Gastroesophageal sphincter (tissue), 3 donors: ENCODE results near the gene RNF44.

Experiments
- EP300 ChIP-seq: sonication (generic); formaldehyde crosslinking; IDR thresholded peaks from one replicate; pipeline ENCODE4 v1.6.1; 2017; ENCODE audit warnings: antibody characterized with exemption, mild to moderate bottlenecking
- POLR2A ChIP-seq, 2 donors: fragments of 450-650 bp; IDR thresholded peaks; one replicate each; pipeline ENCODE4 v1.6.1; 2017; ENCODE audit warnings: antibody characterized with exemption in 2 of 2, mild to moderate bottlenecking in 2 of 2, moderate library complexity in 1 of 2
- TF ChIP-seq, protein P1 (sequence below), 4 experiments: fragments of 200-600 bp in 2 of 4; fragments of 450-650 bp in 2 of 4; sonication (generic) in 1 of 4; IDR thresholded peaks; one replicate each; pipeline ENCODE4 v1.5.1; 2017 to 2019; ENCODE audit warnings: antibody characterized with exemption in 4 of 4, mild to moderate bottlenecking in 2 of 4, moderate library complexity in 2 of 4

- TF ChIP-seq, protein P1, sequence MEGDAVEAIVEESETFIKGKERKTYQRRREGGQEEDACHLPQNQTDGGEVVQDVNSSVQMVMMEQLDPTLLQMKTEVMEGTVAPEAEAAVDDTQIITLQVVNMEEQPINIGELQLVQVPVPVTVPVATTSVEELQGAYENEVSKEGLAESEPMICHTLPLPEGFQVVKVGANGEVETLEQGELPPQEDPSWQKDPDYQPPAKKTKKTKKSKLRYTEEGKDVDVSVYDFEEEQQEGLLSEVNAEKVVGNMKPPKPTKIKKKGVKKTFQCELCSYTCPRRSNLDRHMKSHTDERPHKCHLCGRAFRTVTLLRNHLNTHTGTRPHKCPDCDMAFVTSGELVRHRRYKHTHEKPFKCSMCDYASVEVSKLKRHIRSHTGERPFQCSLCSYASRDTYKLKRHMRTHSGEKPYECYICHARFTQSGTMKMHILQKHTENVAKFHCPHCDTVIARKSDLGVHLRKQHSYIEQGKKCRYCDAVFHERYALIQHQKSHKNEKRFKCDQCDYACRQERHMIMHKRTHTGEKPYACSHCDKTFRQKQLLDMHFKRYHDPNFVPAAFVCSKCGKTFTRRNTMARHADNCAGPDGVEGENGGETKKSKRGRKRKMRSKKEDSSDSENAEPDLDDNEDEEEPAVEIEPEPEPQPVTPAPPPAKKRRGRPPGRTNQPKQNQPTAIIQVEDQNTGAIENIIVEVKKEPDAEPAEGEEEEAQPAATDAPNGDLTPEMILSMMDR (IDR thresholded peaks at IDR 0.05): no peak
- TF ChIP-seq POLR2A (IDR thresholded peaks at IDR 0.05): no peak
- TF ChIP-seq EP300: no peak
Observed at GRCh38 chr5:176575066-176575465, 37.9 kb upstream of the RNF44 start.
